ENCODE data around the gene ODAD4.
"Not testable (repeated sequence)": the region's sequence is repeated elsewhere in the genome, so short reads cannot be mapped to it uniquely, and the experiment has no call there.

ODAD4 gene

DNA sequence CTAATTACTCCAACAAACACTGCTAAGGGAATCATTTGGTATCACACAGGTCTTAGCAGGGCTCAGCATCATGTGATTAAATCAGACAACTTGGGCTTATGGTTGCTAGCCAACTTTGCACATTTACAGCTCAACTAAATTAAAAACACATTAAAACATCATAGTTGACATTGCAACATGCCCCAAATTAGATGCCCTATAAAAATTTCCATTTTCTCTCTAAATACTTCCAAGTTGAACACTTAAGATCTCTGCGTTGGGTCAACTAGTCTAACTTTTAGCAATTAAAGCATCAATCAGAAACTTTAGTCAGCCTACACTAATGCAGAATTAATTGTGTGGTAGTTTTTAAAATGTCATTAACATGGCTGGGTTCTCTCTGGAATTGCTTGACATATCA is 74.7 kb downstream of the ODAD4 start:
- no peak for DNase-seq

DNA sequence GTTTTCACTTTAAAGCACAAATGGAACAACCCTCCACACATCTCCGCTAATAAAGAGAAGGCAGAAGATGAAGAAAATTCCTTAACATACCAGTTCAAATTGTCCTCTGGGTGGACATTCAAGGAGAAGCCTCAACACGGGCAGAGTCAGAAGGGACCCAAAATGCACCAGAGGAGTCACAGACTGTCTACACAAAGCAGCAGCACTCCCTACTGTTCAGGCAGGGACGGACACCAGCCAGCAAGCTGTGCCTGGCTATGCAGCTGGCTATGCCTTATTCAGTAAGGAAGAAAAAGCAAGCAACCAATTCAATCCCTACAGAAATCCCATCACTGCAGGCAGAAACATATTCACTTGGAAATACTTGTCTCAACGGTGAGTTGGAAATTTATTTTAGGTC is 78.8 kb downstream of the ODAD4 start:
- DNase-seq = no peak

DNA sequence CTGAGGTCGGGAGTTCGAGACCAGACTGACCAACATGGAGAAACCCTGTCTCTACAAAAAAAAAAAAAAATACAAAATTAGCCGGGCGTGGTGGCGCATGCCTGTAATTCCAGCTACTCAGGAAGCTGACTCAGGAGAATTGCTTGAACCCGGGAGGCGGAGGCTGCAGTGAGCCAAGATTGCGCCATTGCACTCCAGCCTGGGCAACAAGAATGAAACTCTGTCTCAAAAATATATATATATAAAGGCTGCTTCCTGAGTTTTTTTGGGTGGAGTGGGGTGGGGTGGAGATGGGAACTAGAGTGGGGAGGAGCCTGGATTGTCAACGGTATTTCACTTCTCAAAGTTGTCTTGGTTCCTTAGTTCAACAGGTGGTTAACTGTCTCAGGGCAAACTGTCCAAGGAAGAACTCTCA is 79.9 kb downstream of the ODAD4 start:
- not testable (repeated sequence) for DNase-seq

DNA sequence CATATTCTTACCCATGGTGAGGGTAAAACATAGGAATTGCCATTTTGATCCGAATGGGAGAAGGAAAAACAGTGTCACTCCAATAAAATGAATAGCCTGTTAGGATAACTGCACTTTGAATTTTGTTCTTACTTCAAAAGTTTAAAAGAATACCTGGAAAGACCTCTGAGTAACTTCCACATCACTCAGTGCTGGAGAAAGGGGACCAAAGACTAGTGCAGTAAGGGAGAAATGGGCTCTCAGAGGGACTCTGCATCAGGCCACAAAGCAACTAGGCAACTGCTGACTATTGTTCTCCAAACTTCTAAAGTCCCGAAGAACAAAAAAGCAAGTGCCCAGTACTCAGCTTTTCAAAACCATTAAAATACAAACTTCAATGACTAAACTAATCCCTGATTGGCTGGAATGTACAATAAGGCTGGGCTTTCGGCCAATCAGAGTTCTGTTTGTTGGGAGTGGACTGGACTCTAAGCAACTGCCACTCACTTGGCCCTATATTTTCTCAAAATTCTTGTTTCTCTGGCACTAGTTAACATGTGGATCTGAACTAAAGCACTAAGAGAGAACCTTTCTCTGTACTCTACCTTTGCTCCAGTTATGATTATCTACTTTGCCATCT is 80.6 kb downstream of the ODAD4 start:
- DNase-seq = no peak

DNA sequence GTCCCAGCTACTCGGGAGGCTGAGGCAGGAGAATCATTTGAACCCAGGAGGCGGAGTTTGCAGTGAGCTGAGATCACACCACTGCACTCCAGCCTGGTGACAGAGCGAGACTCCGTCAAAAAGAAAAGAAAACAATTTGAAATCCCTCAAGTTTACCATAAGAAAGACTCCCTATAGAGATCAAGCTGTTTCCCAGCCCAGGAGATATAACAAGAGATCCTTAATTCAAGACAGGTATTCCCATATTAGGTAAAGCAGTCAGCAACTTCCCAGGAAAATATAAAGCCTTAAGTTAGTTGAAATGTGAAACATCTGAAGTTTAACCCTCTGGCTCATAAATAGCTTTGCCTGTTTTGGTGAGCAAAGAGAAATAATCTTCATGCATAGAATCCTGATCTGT is 81.9 kb downstream of the ODAD4 start:
- DNase-seq = not testable (repeated sequence)

DNA sequence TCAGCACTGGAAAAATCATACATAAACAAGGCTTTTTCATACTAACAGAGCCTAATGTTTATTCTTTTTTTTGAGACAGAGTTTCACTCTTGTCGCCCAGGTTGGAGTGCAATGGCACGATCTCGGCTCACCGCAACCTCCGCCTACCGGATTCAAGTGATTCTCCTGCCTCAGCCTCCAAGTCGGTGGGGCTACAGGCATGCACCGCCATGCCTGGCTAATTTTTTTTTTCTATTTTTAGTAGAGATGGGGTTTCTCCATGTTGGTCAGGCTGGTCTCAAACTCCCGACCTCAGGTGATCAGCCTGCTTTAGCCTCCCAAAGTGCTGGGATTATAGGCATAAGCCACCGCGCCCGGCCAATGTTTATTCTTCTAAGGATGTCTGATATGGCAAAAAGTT is 83.3 kb downstream of the ODAD4 start:
- not testable (repeated sequence) for DNase-seq

All from DMS 273 treated with DMSO at 0.1 percent for 48 hours (cell line).